Activated CD4-positive, alpha-beta T cell treated with anti-CD3 and anti-CD28 coated beads for 48 hours (primary cell): ENCODE results near the gene OBP2B.
"Not testable (repeated sequence)": the region's sequence is repeated elsewhere in the genome, so short reads cannot be mapped to it uniquely, and the experiment has no call there.

Source experiments
- DNase-seq: peaks from one replicate; pipeline ENCODE4 v3.0.0-alpha.2; 2020

OBP2B gene

GRCh38 chr9:133221177-133221809 lies 12.2 kb upstream of the OBP2B start:
- no peak for DNase-seq

GRCh38 chr9:133218049-133218975 lies 9.3 kb upstream of the OBP2B start:
- not testable (repeated sequence) for DNase-seq

- not testable (repeated sequence) for DNase-seq
These were observed 8.4 kb upstream of the OBP2B start for GRCh38 chr9:133217333-133217988.

DNA sequence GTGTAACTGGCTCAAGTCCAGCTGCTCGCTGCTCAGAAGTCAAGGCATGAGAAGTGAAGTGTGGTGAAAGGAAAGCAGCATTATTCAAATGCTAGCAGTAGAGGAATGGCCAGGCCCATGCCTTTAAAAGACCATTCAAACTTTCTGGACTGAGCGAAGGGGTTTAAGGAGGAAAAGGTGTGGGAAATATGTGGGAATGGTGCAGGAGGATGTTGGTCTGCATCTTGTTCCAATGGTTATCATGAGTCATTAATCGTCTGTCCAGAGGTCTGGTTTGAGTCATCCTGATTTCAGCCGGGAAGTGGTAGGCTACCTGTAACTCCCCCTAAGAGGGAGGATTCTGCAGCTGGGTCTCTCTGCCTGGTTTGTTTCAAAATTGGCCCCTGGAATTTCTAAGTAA lies 5.2 kb upstream of the OBP2B start:
- not testable (repeated sequence) for DNase-seq

- no peak for DNase-seq
These were observed 1.6 kb upstream of the OBP2B start for GRCh38 chr9:133210609-133211008.

DNA sequence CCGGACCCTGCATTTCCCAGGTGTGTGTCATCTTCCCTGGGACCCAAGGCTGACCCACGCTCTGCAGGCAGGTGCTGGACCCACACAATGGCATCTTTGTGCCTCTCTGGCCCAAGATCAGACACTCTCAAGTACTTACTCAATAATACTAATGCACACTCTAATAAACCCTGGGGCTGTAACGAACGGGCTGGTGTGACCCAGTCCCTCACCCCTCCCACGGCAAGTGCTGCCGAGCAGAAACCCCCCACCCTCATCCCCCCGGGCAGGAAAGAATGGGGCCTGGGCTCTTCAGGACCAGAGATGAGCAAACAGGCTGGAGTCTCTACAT lies 1.1 kb upstream of the OBP2B start:
- no peak for DNase-seq

DNA sequence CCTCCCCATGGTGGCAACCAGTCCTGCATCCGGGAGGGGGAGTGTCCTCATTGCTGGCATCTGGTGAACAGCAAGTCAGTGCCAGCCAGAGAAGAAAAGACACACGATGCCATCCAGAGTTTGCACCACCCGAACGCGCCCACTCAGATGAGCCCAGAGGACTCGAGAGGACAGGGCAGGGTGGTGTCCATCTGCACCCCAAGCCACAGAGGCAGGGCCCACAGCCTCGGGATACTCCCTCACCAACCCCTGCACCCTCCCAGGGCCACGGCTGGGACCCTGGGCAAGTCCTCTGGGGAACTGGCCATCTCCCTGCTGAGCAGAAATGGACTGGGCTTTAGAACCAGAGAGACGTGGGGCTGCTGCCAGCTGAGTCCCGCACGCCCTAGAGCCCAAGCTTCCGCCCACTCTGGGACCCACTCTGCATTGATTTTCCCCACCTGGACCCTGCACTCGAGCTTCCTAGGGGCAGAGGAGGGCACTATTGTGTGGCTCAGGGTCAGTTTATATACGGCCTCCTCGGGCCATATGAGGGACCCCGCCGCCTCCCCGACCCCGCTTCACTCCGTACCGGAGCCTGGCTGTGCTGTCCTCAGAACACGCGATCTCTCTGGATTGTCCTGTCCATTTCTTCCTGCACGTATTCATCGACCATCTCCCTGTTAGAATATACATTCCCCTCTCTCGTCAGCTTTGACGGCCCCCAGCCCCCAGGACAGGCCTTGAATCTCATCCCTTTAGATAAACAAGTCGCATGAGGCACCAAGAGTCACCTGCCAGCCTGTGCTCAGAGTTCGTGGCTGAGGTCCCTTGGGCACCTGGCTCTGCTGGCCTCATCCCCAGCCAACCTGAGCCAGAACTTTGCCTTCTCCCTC lies 514 bp upstream of the OBP2B start:
- not testable (repeated sequence) for DNase-seq

DNA sequence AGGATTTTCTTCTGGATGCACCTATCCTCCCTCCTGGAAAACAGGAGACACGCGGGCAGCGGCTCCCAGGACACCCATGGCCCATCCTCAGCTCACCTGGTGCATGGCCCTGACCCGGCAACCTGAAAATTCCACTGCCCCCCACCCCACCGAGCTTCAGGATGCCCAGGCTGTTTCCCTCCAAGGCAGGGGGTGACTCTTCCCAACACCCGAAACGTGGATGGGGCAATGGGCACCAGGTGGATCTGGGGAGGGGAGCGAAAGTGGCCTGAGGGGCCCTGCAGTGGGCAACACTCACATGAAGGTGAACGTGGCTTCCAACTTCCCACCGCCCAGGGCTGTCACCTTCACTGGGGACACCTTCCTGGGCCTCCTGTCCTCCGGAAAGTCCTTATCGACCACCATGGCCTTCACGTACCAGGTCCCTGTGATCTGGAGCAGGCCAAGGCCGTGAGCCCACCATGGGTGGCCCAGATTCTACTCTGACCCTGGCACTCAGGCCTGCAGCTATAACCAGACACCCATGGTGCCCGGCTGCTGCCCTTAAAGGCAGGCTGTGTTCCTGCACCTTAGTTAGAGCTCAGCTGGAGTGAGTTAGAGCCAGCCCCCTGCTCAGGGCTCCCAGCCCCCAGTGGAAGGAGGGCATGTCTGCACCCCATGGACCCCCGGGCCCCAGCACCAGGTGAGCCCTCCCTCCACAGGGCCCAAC lies 725 bp downstream of the OBP2B start:
- DNase-seq: not testable (repeated sequence)

DNA sequence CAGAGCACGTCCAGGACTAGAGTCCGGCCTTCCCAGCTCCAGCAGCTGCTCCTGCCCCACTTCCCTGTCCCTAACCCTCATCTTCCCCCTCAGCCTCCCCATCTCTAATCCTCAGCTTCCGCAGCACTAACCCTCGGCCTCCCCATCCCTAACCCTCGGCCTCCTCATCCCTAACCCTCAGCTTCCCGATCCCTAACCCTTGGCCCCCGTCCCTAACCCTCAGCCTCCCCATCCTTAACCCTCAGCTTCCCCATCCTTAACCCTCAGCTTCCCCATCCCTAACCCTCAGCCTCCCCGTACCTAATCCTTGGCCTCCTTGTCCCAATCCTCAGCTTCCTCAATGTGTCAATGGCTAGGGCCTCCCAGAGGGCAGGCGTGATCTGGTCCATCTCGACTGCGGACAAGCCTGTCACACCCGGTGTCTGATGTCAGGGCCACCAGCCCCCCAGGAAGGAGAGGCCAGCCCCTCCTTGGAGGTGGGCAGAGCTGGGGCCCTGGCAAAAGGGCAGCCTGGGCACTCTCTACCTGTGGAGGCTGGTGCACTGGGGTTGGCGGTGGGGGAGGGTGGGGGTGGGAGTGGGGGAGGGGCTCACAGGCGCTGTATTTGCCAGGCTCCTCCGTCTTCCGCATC lies 1.4 kb downstream of the OBP2B start:
- DNase-seq: no peak

GRCh38 chr9:133207021-133207531 lies 2.0 kb downstream of the OBP2B start:
- DNase-seq: no peak

GRCh38 chr9:133205996-133206931 lies 2.8 kb downstream of the OBP2B start:
- DNase-seq: no peak

- not testable (repeated sequence) for DNase-seq
These were observed 3.6 kb downstream of the OBP2B start for GRCh38 chr9:133205481-133205887.

- DNase-seq: no peak
These were observed 4.1 kb downstream of the OBP2B start for GRCh38 chr9:133204993-133205336.

DNA sequence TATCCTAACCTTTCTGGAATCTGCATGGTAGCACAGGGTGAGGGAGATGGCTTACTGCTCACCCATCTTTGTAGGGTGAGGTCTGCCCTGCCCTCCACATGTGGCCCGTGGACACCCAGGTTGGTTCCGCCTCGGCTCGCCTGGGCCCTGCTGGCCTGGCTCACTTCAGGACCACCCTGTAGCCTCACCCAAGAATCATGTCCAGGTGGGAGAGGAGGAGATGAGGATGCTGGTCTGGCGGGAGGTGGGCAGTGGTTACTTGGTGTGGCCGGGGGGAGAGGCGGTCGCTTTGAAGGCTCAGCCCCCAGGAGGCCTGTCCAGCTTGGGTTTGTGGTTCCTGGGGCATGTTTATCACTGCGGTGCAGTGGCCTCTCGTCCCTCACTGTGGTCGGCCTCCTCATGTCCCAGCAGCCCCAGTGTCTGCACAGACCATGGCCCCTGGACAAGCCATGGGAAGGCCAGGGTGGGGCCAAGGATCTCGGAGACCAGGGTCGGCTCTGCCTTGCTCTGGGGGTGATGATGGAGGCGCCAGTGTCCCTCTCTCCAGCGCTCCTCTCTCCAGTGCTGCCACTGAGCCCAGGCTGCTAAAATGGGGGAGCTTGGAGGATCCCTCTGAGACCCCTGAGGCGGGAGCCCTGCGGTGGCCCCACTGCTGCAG lies 4.6 kb downstream of the OBP2B start:
- no peak for DNase-seq

DNA sequence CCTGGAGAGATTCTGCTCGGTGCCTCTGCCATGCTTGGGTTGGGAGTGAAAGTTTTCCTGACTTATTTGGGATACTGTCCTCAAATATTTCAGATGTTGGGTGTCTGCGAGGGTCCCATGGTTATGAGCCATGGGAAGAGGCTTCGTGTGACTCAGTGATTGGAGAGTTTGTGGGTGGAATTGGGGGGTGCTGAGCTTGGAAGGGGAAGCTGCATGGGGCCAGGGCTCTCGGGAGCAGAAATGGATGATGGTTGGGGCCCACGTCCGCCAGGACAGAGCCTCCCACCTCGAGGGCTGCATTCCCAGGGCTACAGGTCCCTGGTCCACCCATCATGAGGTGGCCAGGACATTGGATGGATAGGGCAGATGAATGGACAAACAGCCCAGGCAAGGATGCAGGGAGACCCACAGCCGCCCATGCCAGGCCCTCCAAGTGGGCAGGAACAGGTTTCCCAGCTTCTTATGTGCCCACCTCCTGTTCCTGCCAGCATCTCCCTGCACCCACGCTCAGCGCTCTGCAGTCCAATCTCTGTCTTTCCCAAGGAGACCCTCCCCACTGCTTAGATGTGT lies 5.5 kb downstream of the OBP2B start:
- no peak for DNase-seq

- DNase-seq: no peak
These were observed 6.2 kb downstream of the OBP2B start for GRCh38 chr9:133202688-133203453.

- no peak for DNase-seq
These were observed 6.9 kb downstream of the OBP2B start for GRCh38 chr9:133202145-133202513.

GRCh38 chr9:133201424-133202144 lies 7.5 kb downstream of the OBP2B start:
- DNase-seq: no peak
